A549 (cell line): ENCODE results near the gene EPHB1.

Experiments used
- CTCF ChIP-seq: fragments of >200 bp; sonication (Bioruptor Twin); formaldehyde crosslinking; IDR thresholded peaks from 3 replicates; pipeline ENCODE4 v1.5.1; 2016
- EHMT2 ChIP-seq: fragments of 200-600 bp; sonication (generic); IDR thresholded peaks from 2 replicates; pipeline ENCODE4 v1.6.1; 2016; ENCODE audit warnings: antibody characterized with exemption, low read depth, mild to moderate bottlenecking, moderate library complexity
- JUNB ChIP-seq: fragments of >200 bp; sonication (Bioruptor Twin); formaldehyde crosslinking; IDR thresholded peaks from 2 replicates; pipeline ENCODE4 v1.6.1; 2016
- POLR2A ChIP-seq: IDR thresholded peaks from 2 replicates; pipeline ENCODE4 v1.6.1; 2012; ENCODE audit warnings: mild to moderate bottlenecking, low read length
- ZFP36 ChIP-seq: fragments of 450-650 bp; IDR thresholded peaks from 2 replicates; pipeline ENCODE4 v1.6.1; 2014; ENCODE audit warnings: borderline replicate concordance; ENCODE audit not compliant: partially characterized antibody

DNA sequence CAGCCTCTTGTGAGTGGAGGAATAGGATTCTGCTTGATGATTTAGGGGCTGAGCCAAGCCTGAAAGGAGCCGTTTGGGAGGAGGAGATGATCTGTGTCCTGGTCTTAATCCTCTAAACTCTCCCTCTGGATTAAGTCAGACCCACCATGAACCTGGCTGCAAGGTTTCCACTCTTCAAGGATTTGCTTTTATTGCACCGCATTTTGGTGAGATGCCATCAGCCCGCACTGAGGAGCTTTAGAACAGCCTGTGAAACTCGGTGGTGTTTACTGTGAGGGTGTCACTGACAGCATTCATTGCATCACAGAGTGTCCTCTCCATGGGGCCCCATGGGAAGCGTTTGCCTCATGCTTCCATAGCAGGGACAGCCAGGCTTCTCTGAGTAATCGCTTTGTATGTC lies 59.2 kb downstream of the EPHB1 start:
- TF ChIP-seq CTCF: no peak
- TF ChIP-seq ZFP36: no peak
- TF ChIP-seq JUNB: no peak
- TF ChIP-seq POLR2A: no peak
- no peak for TF ChIP-seq EHMT2
